GM18873 (cell line): Measurements from ENCODE around the gene PAX5.

Experiments
- ATAC-seq: cut with Tn5 transposase; IDR thresholded peaks from one replicate; pipeline ENCODE4 v1.9.1; 2021; ENCODE audit warnings: mild to moderate bottlenecking, moderate library complexity, moderate number of reproducible peaks; ENCODE audit not compliant: unreplicated experiment, low FRiP score

PAX5 gene

DNA sequence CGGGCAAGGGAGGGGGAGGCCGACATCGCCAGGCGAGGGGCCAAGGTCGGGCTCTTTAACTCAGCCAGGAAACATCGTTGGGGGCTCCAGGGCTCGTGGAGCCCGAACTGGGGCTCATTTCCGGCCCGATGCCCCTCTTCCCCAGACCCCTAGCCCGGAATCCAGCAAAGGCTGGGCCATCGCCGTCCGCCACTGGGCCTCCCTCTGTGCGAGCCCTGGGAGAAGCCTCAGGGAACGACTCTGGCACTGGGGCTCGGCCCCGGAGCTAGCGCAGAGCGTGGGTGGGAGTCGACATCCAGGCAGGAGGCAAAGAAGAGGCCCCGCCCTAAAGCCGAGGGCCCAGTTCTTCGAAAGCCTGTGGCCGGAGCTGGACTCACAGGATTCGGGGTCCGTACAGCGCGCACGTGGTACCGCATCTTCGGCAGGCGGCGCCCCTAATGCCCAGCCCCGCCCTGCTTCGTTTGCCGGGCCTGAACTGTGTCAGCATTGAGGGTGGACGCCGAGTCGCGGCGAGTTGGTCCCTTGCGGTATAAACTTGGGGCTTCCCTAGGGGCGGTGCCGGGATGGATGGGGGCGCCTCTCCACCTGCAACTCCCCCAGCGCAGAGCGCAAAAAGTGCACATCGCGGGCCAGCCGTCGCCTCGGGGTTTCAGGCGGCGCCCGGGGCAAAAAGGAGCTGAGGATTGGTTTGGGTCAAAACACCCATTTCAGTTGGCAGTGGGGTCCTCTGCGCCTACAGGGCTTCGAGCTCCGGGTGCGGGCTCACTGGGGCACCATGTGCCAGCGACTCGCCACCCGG lies 3.6 kb upstream of the PAX5 start:
- ATAC-seq: no peak

DNA sequence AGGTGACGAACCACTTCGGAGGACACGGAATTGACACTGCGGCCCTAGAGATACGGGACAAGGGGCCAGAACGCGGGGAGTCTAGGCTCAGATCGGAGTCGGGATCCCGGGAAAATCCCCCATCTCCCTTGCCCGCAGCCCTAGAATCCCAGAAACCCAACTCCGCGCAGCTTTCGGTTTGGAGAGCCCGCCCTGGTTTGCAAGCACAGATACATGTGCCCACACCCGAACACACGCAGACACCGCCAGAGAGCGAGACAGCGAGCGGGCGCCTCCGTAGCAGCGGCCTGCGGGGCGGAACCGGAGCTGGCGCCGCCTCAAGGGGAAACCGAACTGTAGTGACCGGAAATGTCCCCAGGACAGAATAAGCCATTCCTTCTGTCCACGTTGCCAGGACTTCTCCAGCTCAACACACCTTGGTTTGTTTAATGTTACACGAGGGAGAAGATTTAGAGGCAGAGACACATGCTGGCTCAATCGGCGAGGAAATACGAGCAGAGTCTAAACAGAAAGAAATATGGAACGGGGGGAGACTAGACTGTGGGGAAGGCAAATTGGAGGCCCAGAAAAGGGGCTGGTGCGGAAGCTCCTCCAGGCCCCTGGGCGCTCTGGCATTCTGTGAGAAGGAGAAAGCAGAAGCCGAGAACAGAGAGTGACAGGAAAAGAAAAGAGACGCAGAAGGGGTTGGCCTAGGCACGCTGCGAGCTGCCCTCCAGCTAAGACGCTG lies 2.9 kb upstream of the PAX5 start:
- ATAC-seq: no peak

DNA sequence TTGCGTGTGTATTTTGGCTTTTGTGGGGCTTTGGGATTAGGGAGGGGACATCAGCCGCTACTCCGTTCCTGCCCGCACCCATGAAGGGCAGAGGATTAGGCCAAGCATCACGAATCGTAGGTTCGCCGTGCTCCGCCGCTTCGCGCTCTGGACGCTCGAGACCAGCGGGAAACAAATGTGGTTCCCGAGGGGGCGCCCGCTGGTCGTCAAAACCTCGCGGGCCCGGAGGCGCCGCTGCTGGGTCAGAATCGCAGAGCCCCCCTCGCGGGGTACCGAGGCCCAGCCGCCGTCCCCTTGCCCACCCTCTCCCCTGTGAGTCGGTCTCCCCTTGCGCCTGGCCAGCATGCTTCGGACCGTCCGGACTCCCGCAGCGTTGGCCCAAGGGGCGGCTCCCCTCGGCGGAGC lies 2.3 kb upstream of the PAX5 start:
- no peak for ATAC-seq

DNA sequence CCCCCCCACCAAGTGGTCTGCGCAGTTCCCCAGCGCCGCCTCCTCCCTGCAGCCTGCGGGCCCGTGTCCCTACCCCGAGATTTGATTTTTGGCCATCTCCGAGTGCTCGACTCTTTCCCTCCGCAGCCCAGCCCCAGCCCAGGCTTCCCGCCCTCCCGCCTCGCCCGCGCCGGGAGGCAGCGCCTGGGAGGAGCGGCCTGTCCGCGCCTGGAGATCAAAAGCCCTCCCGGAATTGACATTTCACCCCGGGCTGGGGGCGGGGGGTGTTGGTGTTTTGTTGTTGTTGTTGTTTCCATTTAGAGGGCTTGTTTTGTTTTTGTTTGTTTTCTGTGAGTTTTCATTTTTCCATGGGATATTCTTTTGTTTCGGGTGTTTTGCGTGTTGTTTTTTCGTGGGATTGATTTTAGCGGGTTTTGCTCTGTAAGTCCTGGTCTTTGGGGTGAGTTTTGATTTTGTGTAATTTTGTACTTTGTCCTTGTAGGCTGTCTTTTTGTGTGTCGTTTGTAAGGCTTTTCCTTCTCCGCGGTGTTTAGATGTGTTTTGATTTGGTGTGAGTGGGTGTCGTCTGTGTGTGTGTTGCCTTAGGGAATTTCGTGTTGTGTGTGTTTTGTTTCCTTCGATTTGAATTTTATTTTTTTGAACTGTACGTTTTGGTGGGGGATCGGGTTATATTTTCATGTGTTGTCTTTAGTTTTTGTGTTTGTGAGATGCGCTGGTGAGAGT lies 1.7 kb upstream of the PAX5 start:
- no peak for ATAC-seq

DNA sequence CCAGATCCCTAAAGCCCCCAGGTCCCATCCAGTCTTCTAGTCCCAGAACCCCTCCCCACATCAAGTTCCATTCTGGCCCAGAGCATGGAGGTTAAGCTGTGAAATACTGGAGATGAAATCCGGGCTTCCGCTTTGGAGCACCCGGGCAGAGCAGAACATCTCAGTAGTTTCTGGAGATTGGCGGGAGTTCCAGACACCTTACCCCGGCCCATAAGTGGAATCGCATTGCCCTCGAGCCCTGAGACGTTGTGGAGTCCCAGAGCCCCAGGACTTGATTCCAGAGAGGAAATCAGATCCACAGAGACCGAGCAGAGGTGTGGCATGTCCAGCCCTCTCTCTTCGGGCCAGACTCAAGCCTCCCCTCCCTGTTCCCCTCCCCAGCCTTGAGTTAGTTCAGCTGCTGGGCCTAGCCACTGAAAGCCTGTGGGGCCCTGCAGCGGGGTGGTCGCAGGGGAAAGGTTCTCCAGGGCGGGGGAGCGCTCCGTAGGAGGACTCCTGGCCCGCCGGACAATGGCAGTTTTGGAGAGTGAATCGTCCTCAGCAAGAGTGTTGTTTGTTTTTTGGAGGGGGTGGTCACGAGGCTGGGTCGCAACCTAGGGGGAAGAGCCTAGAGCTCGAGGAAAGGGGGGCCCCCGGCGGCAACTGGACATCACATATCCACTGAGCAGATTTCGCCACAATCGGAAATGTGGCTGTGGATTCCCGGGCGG lies 1.0 kb upstream of the PAX5 start:
- ATAC-seq: no peak

DNA sequence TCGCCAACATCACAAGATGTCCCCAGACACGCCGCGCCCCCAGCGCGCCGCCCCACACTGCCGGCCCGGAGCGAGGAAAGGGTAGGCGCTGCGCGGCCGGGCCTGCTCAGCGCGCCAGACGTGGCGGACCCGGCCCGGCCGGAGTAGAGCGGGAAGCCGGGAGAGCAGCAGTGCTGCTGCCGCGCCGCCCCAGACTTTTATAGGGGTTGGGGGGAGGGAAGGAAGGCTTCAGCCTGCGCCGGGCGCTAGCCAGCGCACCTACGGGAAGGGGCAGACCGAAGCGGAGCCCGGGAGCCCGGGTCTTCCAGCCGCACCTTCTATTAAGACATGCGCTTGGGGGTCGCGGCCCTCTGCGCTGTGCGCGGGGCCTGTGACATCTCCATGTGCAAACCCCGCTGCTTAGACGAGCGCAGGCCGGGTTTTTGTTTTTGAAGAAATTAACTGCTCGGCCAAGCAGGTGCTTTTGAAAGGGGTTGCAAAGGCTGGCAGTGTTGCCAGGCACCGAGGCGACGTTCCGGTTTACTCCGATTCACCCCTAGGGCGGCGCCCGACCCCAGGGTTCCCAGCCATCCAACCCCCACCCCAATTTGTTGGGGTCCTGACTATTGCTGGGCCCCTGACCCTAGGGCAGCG lies 353 bp upstream of the PAX5 start:
- no peak for ATAC-seq

DNA sequence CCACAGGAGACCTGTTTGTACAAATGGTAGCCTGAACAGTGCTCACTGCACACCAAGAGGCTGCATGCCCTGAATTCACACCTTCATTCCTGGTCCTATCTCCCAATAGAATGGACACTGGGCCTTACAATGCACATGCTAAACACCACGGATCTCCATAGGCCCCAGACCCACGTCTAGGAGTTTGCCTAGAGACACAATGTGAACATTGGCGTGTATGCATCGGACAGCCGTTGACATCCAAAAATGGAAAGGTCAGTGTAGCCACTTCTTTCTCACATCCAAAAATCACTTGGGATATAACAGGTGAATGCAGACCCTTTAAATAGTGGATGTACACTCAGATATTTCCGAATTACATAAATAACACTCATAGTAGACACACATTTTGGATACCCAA lies 927 bp downstream of the PAX5 start:
- no peak for ATAC-seq

DNA sequence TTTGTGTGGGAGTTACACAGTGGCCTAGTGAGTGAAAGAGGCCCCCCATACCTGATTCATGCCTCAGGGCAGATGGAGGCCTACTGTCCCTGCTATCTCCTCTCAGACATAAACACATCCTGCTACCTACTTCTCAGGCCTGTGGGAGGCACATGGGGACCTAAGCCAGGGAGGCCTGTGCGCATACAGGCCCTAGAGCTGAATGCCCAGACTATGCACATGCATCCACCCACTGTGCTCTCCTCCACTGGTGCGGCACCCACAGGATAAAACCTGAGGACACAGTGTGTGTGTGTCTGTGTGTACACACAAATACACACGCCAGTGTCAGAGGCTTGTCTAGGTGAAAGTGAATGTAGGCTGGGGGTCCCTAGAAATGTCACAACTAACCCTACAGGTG lies 1.4 kb downstream of the PAX5 start:
- no peak for ATAC-seq

DNA sequence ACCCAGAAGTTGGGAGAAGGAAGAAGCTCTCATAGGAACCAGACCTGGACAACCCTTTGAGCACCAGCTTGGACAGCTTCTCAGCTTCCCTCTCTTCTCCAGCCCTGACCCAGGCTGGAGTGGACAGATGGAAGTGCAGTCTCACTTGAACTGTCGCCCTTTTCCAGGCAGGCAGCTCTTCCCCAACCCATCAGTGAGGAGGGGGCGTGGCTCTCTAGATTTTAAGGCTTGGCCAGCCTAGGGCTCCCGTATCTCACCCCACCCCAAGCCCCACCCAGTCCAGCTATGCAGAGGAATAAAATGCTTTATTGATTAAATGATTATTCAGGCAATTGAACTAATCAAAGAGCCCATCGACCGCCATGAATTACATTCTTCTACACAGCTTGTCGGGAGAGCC lies 2.2 kb downstream of the PAX5 start:
- no peak for ATAC-seq

DNA sequence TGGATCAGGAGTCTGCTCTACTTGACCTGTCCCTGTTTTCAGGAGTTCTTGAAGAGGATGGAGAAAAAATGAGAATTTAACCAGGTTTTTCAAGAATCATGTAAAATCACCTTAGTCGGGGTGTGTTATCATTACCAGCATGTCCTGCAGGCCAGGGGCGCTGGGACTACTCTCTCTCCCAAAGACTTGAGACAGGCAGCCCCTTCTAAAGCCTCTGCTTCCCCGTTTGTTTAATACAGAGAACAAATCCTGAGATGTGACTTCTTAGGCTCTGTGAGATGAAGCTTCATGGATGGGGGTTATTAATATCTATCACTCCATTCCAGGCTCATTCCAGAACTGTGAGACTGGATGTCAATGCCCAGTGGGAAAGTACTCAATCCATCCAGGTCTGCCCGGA lies 3.0 kb downstream of the PAX5 start:
- no peak for ATAC-seq

DNA sequence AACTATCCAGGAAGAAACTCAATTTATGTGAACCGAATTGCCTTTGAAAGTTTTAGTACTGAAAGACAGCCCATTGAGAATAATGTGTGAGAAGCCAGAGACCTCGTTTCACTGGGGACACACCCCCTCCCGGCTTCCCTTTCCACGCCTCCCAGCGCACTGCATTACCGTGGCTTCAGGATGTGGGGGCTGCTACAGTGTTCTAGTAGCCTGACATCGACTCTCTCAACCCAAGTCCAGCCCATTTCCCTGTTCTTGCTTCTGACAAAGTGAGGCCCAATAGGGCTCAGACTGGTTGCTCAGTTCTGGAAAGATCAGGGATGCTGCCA lies 3.5 kb downstream of the PAX5 start:
- ATAC-seq: no peak

DNA sequence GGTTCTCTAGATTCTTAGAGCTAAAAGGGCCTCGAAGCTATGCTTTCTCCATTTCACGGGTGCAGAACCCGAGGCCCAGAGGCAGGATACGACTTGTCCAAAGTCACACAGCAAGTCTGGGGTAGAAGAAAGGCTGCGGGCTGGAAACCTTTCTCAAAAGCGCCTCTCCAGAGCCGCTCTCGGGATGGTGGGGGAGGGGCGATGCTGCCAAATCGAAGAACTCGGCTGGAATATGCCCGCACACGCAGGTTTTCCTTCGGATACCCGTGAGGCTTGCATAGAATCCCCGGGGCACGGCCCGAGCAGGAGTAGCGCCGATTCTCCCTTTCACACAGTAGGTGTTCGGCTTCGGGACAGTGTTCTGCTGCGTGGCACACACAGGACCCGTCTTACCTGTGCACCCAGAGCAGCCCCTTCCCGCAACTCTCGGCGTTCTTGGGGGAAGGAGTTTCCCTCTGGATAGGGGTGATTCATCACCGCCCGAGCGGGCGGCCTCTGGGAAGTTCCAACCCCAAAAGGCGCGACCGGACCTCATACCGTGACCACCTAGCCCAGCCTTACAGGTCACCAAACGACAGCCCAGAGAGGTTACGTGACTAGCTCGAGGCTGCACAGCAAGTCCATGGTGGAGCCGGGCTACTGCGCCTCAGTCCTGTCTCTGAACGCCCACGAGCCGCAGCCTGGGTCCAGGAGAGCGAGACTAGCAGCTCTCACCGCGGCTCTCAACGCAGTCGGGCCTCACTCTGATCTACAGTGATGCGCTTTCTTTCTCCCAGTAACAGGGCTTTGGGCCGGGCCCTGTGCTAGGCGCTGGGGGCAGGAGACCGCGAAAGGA lies 4.1 kb downstream of the PAX5 start:
- no peak for ATAC-seq

DNA sequence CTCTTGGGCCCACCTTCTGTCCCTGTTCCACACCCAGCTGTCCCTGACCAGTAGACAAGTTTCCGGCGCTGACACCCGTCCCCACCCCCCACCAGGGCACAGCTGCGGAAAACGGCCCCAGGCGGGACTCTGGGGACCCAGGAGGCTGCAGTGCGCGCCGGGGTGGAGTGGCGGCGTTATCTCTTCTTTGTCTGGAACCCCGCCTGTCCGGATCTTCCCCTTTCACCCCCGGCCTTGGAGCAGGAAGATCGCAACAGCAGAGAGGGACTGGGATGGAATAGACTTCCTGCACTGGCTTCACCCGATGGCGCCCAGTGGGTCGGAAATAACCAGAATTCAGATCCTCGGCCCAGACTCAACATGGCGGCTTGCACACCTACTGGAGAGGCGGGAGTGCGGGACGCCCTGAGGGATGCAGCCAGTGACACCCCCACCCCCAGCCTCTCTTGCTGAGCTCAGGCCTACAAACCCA lies 4.7 kb downstream of the PAX5 start:
- ATAC-seq: no peak

DNA sequence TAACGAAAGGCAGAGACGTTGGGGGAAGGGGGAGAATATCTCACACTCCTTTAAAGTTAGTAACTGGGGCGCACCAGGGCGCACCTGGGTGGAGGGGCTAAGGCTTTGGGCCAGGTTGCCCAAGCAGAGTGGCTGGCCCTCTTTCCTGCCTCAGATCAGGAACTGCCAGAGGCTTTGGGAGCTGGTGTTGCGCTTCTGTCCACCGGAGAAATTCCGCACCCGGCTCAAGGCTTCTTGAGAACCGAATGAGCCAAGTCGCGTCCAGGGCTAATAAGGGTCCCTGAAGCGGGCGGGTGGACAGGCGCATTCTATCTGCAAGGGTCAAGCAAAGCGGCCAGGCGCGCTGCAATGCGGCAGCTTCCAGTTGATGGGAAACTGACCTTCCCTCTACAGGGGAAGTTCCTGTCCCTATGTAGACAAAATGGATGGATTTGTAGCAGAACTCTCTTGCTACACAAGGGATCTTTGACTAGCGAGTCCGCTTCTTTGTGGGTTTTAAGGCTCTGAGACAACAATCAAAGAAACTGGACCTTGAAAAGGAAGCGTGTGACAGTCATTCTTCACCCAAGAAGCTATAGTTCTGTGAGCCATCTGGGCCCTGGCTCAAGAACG lies 5.5 kb downstream of the PAX5 start:
- no peak for ATAC-seq

DNA sequence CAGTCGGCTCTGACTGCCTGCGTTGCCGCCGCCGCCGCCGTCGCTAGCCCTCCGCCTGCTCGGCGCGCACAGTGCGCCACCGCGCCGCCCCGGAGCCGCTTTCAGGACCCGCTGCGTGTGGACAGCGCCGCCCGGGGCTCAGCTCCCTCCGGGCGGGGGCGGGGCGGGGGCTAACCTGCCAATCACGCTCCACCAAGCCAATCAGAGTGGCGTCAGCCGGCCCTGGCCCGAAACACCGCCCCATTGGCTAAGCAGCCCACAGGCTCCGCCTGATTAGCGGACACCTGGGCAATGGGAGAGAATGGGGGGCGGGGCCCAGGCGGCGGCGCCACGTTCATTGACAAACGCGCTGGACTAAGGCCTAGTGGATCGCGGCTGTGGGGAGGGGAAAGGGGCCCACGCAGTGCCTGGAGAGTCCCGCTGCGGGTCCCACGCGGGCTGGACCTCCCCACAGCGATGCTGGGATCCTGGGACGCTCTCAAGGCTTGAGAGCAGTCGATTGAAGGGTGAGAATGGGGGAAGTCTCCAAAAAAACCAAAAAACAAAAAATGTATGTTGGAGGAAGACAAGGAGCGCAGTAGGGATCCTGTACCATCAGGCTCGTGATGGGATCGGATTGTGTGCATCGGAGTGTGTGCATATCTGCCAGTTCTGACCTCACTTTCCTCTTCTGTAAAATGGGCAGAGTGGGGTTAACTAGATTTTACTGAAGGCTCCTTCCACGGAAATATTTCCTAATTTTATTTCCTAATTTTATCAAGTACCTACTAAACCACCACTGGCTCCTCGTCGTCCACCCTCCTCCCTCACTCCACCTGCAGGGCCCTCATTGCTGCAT lies 6.3 kb downstream of the PAX5 start:
- ATAC-seq: peak; percentile 67

DNA sequence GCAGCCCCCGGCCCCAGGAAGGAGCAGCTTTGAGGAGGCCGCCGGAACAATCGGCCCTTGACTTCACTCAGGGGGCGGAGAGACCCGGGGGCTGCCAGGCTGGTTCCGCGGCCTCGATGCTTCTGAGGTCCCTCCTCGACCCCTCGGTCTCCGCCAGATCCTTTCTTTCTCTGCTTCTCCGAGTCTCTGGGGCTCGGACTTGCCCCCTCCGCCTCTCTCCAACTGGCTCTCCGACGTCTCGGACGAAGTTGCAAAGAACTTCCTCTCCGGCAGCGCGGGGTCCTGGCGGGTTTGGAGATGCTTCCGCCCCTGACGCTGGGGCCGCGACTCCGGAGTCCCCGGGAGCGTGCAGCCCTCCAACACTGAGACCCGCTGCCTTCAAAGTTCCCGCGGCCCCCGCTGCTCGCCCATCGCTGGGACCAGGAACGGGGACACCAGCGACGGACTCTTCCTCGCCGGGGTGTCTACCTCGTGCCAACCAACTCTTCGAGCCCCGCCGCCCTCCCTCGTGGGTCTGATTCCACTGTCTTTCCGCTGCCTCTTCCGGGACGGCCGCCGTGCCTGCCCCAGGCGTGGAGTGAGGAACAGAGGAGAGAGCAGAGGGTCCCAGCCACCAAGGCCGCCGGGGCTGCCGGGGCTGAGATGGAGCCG lies 7.0 kb downstream of the PAX5 start:
- no peak for ATAC-seq

DNA sequence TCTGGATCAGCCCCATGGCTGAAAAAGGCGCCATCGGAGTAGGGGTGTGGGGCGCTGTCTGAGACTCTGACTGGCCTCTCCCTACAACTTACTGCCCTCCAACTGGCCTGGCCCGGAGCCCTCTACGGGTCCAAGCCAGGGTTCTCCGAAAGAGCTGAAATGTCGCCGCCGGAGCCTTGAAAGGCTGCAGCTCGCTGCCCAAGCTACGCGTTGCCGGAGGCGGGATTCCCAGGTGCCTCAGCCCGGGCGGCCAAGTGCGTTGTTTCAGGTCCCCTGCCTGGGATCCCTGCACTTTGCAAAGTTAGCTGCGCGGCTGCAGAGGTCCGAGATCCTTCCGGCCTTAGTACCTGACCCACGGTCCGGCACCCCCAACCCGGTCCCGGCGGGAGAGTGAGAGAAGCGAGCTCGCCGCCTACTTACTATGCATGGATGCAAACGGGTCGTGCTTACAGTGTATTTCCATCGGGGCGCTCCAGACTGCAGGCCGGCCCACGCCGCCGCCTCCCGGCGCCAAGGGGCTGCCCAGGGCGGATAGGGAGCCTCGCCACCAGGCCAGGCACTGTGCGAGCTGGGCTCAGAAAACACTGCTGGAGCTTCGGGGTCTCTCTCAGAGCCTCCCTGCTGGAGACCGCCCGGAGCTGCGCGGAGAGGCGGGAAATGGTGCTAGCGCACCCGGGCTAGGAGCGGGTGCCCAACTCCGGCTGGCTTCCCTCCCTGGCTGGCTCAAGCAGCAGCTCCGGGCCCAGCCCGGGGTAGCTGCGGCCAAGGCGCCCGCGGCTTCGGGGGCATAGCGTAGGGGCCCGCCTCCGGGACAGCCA lies 7.7 kb downstream of the PAX5 start:
- ATAC-seq: no peak
